Chondrocyte (in vitro differentiated cells): Measurements from ENCODE around the gene ALOX12B. TPM values are rescaled to one million over a fixed set of nuclear protein-coding genes. Genes with fewer than 3 reads are reported as not detected.

Source experiments
- DNase-seq: peaks from one replicate; pipeline ENCODE4 v3.0.0; 2021; ENCODE audit warnings: mixed read lengths, low spot score
- H3K27ac Mint-ChIP-seq: one replicate; pipeline ENCODE4 v1.8.0; 2021; ENCODE audit warnings: mild to moderate bottlenecking, moderate library complexity, mixed read lengths; ENCODE audit not compliant: unreplicated experiment
- H3K27me3 Mint-ChIP-seq: 2 replicates; pipeline ENCODE4 v1.8.0; 2021; ENCODE audit warnings: low read depth, mixed read lengths
- H3K36me3 Mint-ChIP-seq: 2 replicates; pipeline ENCODE4 v1.8.0; 2021; ENCODE audit warnings: low read depth, mixed read lengths
- H3K4me1 Mint-ChIP-seq: 2 replicates; pipeline ENCODE4 v1.8.0; 2021; ENCODE audit warnings: low read depth, mild to moderate bottlenecking, mixed read lengths
- H3K4me3 Mint-ChIP-seq: one replicate; pipeline ENCODE4 v1.8.0; 2021; ENCODE audit warnings: mild to moderate bottlenecking, moderate library complexity, mixed read lengths; ENCODE audit not compliant: unreplicated experiment
- H3K9me3 Mint-ChIP-seq: 2 replicates; pipeline ENCODE4 v1.8.0; 2021; ENCODE audit warnings: low read depth, mixed read lengths
- CTCF ChIP-seq: fragments of 200-600 bp; sonication (generic); IDR thresholded peaks from 2 replicates; pipeline ENCODE4 v1.5.0; 2021; ENCODE audit warnings: antibody characterized with exemption, mild to moderate bottlenecking, moderate library complexity
- total RNA-seq: library from RNA; stranded (reverse); gene quantifications from 3 replicates; pipeline ENCODE4 v1.2.1, GENCODE V29; 2021

The ALOX12B gene
- total RNA-seq, 1 donor from 2014 or later: 0.17 TPM

GRCh38 chr17:8121407-8121680 lies 33.8 kb upstream of the ALOX12B start:
- no peaks in the 10 kb centered on the region for H3K9me3 Mint-ChIP-seq
- H3K4me3 Mint-ChIP-seq: peak overlapping the region; percentile 92

GRCh38 chr17:8120520-8121406 lies 33.2 kb upstream of the ALOX12B start:
- TF ChIP-seq CTCF: peak; percentile 73
- H3K4me3 Mint-ChIP-seq: peak overlapping the region; percentile 92
- H3K27me3 Mint-ChIP-seq: peaks cover 3% of the 10 kb centered on the region
- H3K9me3 Mint-ChIP-seq: no peaks in the 10 kb centered on the region
- H3K36me3 Mint-ChIP-seq: no peaks in the 10 kb centered on the region
- peak overlapping the region; percentile 93 for H3K27ac Mint-ChIP-seq
- peaks cover 59% of the 10 kb centered on the region for H3K4me1 Mint-ChIP-seq
- no peak for DNase-seq

More at GRCh38 chr17:8121407-8121680, 33.8 kb upstream of the ALOX12B start:
- no peak for DNase-seq
- Mint-ChIP-seq H3K36me3 (no peaks in the 10 kb centered on the region), H3K27me3 (no peaks in the 10 kb centered on the region), H3K27ac (peak overlapping the region; percentile 93), H3K4me1 (peaks cover 64% of the 10 kb centered on the region)
- TF ChIP-seq CTCF: no peak

DNA sequence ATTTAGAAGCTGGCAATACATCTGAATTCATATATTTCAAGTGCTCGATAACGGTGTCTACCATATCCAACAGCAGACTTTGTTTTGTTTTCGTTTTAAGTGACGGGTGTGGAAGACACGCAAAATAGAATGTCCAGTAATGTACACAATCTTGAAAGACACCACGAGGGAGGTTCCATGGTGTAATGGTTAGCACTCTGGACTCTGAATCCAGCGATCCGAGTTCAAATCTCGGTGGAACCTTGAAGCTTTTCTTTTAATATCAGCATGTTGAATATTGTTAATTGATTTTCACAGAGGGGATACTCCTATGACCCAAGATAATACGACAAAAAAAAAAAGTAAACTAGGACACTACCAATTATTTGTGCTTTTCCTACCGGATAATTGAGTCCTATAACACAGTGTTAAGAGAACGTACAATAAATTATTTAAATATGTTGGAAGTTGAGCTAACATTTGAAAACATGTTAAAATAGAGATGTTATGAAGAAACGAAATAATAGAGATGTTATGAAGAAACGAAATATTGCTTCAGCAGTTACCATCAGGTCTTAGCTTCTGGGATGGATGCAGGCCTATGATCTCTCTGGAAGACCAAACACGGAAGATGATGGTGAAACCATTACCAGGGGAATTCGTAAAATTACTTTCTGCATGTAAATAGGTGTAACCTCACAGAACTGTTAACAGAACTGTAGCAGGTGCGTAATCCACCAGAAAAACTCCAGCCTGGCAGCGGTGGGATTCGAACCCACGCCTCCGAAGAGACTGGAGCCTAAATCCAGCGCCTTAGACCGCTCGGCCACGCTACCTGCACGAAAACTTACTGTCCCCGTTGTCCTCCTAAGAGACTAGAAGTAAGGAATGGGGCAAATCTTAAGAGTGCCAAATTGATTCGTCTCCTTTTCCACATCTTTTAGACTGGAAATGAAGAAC lies 32.3 kb upstream of the ALOX12B start:
- Mint-ChIP-seq H3K27me3 (peaks cover 10% of the 10 kb centered on the region), H3K27ac (peak overlapping the region; percentile 93), H3K4me1 (peaks cover 51% of the 10 kb centered on the region), H3K9me3 (no peaks in the 10 kb centered on the region), H3K36me3 (no peaks in the 10 kb centered on the region), H3K4me3 (peak overlapping the region; percentile 92)
- TF ChIP-seq CTCF: no peak
- DNase-seq: no peak

DNA sequence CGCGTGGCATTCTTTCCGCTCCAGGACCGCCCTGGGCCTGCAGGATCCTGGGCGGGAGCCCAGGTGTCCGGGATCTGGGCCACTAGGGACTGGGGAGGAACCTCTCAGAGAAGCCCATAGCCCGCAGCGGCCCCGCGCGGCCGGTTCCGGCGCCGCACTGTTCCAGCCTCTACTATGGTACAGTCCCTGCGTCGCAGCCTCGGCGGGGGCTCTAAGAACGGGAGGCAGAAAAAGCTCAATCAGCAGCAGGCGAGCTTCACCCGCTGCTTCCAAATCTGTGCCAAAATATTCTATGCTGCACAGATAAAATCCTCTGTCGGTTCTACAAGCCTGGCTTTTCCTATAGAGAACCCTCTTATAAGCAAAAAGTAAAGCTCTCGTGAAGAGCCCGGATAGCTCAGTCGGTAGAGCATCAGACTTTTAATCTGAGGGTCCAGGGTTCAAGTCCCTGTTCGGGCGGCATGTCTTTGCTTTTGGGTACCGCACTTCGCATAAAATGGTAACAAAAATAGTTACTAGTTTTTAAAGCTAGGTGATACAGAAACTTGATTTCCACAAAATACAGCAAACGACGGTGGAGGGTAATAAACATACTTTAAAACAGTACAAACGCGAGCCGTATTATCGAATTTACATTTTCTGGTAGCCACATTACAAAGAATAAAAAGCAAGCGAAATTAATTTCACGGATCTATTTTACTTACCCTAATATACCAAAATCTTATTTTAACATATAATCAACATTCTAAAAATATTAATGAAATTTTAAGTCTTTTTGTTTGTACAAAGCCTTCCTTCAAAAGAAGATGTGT lies 31.5 kb upstream of the ALOX12B start:
- Mint-ChIP-seq H3K27ac (peak overlapping the region; percentile 93), H3K27me3 (peaks cover 17% of the 10 kb centered on the region), H3K9me3 (no peaks in the 10 kb centered on the region), H3K4me3 (peak overlapping the region; percentile 84), H3K36me3 (no peaks in the 10 kb centered on the region), H3K4me1 (peaks cover 42% of the 10 kb centered on the region)
- peak; percentile 97 for TF ChIP-seq CTCF
- DNase-seq: no peak
